HepG2 (cell line): ENCODE measurements around the gene FAM78A. TPM values are rescaled to one million over a fixed set of nuclear protein-coding genes. Genes with fewer than 3 reads are reported as not detected.

ENCODE experiments used
- CREM ChIP-seq, 2 experiments: sonication (generic) in 1 of 2; formaldehyde crosslinking in 1 of 2; IDR thresholded peaks; 2 replicates each; pipeline versions ENCODE4 v1.4.0 to v1.6.1; 2016 to 2020; ENCODE audit warnings: antibody characterized with exemption in 1 of 2, mild to moderate bottlenecking in 1 of 2, missing genetic modification reagents in 1 of 2
- MIER2 ChIP-seq: IDR thresholded peaks from 2 replicates; pipeline ENCODE4 v1.6.1; 2016; ENCODE audit warnings: missing biosample characterization, missing genetic modification reagents
- MTF1 ChIP-seq: sonication (generic); formaldehyde crosslinking; IDR thresholded peaks from 2 replicates; pipeline ENCODE4 v1.5.0; 2020; ENCODE audit warnings: missing genetic modification reagents
- SRF ChIP-seq: IDR thresholded peaks from 2 replicates; pipeline ENCODE4 v1.6.1; 2011; ENCODE audit warnings: mild to moderate bottlenecking, low read depth, low read length, moderate library complexity
- ZNF574 ChIP-seq: sonication (generic); formaldehyde crosslinking; IDR thresholded peaks from 2 replicates; pipeline ENCODE4 v1.4.0; 2020; ENCODE audit warnings: missing genetic modification reagents
- ZNF589 ChIP-seq: sonication (generic); formaldehyde crosslinking; conservative IDR thresholded peaks from 2 replicates; pipeline ENCODE4 v1.8.0; 2022; ENCODE audit warnings: mild to moderate bottlenecking, moderate library complexity, missing genetic modification reagents
- ZNF674 ChIP-seq: sonication (generic); formaldehyde crosslinking; IDR thresholded peaks from 2 replicates; pipeline ENCODE4 v1.5.0; 2020; ENCODE audit warnings: low read depth, mild to moderate bottlenecking, missing genetic modification reagents
- polyA plus RNA-seq, 8 experiments: library from polyadenylated mRNA; depleted of rRNA in 3 of 8; stranded (reverse) in 7 of 8; unstranded in 1 of 8; fragments of >200 nt; fragmentation: Illumina TruSeq in 4 of 8; extraction: Trizol in 4 of 8; gene quantifications; 2 replicates each; pipeline versions ENCODE4 v1.2.1 to v1.2.3, GENCODE V29; 2011 to 2016; ENCODE audit warnings: low read depth in 4 of 8, missing spikeins in 1 of 8, mixed read lengths in 1 of 8; ENCODE audit not compliant: insufficient read depth in 1 of 8
- total RNA-seq, 5 experiments: library from RNA; depleted of rRNA; stranded (reverse); fragments of >200 nt; fragmentation: Illumina TruSeq; extraction: Trizol; gene quantifications; 2 replicates each; pipeline ENCODE4 v1.2.3, GENCODE V29; 2016; ENCODE audit warnings: low read depth in 1 of 5
- TF ChIP-seq, protein P1 (sequence below), 2 experiments: fragments of 450-650 bp in 1 of 2; sonication (generic) in 1 of 2; formaldehyde crosslinking in 1 of 2; IDR thresholded peaks; 2 replicates each; pipeline versions ENCODE4 v1.6.1 to v1.8.0; 2016 to 2022; ENCODE audit warnings: antibody characterized with exemption in 1 of 2, mild to moderate bottlenecking in 1 of 2, missing genetic modification reagents in 1 of 2
- TF ChIP-seq, protein P2 (sequence below): sonication (generic); formaldehyde crosslinking; IDR thresholded peaks from 2 replicates; pipeline ENCODE4 v1.5.1; 2020; ENCODE audit warnings: missing genetic modification reagents, mild to moderate bottlenecking, borderline replicate concordance
- TF ChIP-seq, protein P3 (sequence below): IDR thresholded peaks from 2 replicates; pipeline ENCODE4 v1.6.1; 2018; ENCODE audit warnings: missing genetic modification reagents, mild to moderate bottlenecking, missing compliant biosample characterization

Gene FAM78A
- total and polyA plus RNA-seq, 2 of the 13 experiments (the other 11 are each of a cell fraction or from before 2014, with no cell fraction given), result 0.18 to 0.62 TPM

- TF ChIP-seq, protein P1, sequence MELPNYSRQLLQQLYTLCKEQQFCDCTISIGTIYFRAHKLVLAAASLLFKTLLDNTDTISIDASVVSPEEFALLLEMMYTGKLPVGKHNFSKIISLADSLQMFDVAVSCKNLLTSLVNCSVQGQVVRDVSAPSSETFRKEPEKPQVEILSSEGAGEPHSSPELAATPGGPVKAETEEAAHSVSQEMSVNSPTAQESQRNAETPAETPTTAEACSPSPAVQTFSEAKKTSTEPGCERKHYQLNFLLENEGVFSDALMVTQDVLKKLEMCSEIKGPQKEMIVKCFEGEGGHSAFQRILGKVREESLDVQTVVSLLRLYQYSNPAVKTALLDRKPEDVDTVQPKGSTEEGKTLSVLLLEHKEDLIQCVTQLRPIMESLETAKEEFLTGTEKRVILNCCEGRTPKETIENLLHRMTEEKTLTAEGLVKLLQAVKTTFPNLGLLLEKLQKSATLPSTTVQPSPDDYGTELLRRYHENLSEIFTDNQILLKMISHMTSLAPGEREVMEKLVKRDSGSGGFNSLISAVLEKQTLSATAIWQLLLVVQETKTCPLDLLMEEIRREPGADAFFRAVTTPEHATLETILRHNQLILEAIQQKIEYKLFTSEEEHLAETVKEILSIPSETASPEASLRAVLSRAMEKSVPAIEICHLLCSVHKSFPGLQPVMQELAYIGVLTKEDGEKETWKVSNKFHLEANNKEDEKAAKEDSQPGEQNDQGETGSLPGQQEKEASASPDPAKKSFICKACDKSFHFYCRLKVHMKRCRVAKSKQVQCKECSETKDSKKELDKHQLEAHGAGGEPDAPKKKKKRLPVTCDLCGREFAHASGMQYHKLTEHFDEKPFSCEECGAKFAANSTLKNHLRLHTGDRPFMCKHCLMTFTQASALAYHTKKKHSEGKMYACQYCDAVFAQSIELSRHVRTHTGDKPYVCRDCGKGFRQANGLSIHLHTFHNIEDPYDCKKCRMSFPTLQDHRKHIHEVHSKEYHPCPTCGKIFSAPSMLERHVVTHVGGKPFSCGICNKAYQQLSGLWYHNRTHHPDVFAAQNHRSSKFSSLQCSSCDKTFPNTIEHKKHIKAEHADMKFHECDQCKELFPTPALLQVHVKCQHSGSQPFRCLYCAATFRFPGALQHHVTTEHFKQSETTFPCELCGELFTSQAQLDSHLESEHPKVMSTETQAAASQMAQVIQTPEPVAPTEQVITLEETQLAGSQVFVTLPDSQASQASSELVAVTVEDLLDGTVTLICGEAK (IDR thresholded peaks at IDR 0.05), result no peak
- TF ChIP-seq, protein P1 (CRISPR knock-in tag; IDR thresholded peaks at IDR 0.05), result no peak
- TF ChIP-seq ZNF574 (CRISPR knock-in tag) (peak; percentile 59; the same call in 1 of the 2 replicates), MIER2 (CRISPR knock-in tag) (no peak), SRF (peak; percentile 55; the same call in 1 of the 2 replicates), ZNF589 (CRISPR knock-in tag) (no peak), ZNF674 (CRISPR knock-in tag) (no peak), CREM (IDR thresholded peaks at IDR 0.05) (peak; percentile 69), CREM (CRISPR knock-in tag; IDR thresholded peaks at IDR 0.05) (no peak), MTF1 (CRISPR knock-in tag) (no peak)
- TF ChIP-seq, protein P2, sequence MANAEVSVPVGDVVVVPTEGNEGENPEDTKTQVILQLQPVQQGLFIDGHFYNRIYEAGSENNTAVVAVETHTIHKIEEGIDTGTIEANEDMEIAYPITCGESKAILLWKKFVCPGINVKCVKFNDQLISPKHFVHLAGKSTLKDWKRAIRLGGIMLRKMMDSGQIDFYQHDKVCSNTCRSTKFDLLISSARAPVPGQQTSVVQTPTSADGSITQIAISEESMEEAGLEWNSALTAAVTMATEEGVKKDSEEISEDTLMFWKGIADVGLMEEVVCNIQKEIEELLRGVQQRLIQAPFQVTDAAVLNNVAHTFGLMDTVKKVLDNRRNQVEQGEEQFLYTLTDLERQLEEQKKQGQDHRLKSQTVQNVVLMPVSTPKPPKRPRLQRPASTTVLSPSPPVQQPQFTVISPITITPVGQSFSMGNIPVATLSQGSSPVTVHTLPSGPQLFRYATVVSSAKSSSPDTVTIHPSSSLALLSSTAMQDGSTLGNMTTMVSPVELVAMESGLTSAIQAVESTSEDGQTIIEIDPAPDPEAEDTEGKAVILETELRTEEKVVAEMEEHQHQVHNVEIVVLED (CRISPR knock-in tag), result no peak
- TF ChIP-seq, protein P3, sequence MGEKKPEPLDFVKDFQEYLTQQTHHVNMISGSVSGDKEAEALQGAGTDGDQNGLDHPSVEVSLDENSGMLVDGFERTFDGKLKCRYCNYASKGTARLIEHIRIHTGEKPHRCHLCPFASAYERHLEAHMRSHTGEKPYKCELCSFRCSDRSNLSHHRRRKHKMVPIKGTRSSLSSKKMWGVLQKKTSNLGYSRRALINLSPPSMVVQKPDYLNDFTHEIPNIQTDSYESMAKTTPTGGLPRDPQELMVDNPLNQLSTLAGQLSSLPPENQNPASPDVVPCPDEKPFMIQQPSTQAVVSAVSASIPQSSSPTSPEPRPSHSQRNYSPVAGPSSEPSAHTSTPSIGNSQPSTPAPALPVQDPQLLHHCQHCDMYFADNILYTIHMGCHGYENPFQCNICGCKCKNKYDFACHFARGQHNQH (CRISPR knock-in tag), result no peak
Measured at GRCh38 chr9:131277910-131278701, 1.8 kb upstream of the FAM78A start (continued).
